ENCODE results near the gene NRXN3. TPM values are rescaled to one million over a fixed set of nuclear protein-coding genes. Genes with fewer than 3 reads are reported as not detected.

Gene NRXN3
- total and polyA plus RNA-seq, 11 donors = 0.19 to 2.2 (median 1.1) TPM

DNA sequence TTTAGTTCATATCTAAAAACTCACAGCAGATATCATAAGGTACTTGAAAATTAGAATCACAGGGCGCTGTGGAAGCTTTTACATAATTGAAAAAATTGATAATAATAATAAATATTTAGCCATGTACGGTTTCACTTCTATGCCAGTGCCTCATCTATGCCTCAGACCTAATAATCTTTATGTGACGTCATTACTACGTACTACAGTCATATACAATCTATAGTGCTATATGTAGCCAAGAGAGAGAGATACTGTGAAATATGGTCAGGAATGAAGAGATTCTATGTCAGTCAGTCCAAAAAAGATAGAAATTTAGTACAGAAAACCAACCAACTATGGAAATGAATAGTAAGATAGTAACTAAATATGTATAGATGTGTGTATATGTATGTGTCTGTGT is 1010.5 kb downstream of the NRXN3 start:
- Histone ChIP-seq H3K4me1 (no peaks in the 10 kb centered on the region), H3K9me3 (no peaks in the 10 kb centered on the region), H3K27me3 (no peaks in the 10 kb centered on the region), H3K4me3 (no peak overlapping the region), H3K27ac (no peak overlapping the region), H3K36me3 (no peaks in the 10 kb centered on the region)
- intact Hi-C loops (cut with DNase I) = no loop called here
- 83 to 91% (median 86%) methylated on average over 4 of the region's 4 CpGs for WGBS, 4 donors
- DNase-seq = no peak
- ATAC-seq = no peak
- no peak for TF ChIP-seq CTCF (IDR thresholded peaks at IDR 0.05)
- TF ChIP-seq POLR2A (IDR thresholded peaks at IDR 0.05) = no peak

DNA sequence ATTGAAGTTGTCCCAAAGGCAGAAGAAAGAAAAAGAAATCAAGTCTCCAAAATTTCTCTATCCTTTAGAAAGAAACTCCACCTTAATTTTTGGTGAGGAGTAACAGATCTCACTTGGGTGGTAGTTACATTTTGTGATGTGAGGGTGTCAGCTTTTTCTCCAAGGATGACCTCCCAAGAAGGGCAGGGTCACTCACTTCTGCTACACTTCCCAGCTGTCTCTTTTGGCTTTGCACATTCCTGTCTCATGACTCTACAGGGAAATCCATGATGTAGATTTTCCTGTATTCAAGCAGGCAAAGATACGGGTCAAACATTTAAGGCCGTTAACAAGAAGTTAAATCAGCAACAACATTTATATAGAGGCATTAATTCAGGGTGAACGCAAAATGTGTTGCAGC is 1016.4 kb downstream of the NRXN3 start:
- DNase-seq = no peak
- Histone ChIP-seq H3K9me3 (no peaks in the 10 kb centered on the region), H3K36me3 (no peaks in the 10 kb centered on the region), H3K4me3 (no peak overlapping the region), H3K27me3 (no peaks in the 10 kb centered on the region), H3K4me1 (no peaks in the 10 kb centered on the region), H3K27ac (no peak overlapping the region)
- ATAC-seq = no peak
- TF ChIP-seq POLR2A (IDR thresholded peaks at IDR 0.05) = no peak
- TF ChIP-seq CTCF (IDR thresholded peaks at IDR 0.05) = no peak
- intact Hi-C loops (cut with DNase I) = no loop called here
- 50 to 67% (median 58%) methylated on average over 3 of the region's 3 CpGs for WGBS, 4 donors

- H3K27me3 ChIP-seq = no peaks in the 10 kb centered on the region
- no peaks in the 10 kb centered on the region for H3K9me3 ChIP-seq
- WGBS, 4 donors = 70 to 74% (median 71%) methylated on average over 5 of the region's 5 CpGs
- no peaks in the 10 kb centered on the region for H3K4me1 ChIP-seq
- H3K36me3 ChIP-seq = no peaks in the 10 kb centered on the region
- DNase-seq (no peak), ATAC-seq (no peak)
- no peak overlapping the region for H3K4me3 ChIP-seq
- TF ChIP-seq POLR2A (IDR thresholded peaks at IDR 0.05) (no peak), CTCF (IDR thresholded peaks at IDR 0.05) (no peak)
- no peak overlapping the region for H3K27ac ChIP-seq
- intact Hi-C loops (cut with DNase I) = no loop called here
These were observed 1023.7 kb downstream of the NRXN3 start for GRCh38 chr14:79193689-79194477.

DNA sequence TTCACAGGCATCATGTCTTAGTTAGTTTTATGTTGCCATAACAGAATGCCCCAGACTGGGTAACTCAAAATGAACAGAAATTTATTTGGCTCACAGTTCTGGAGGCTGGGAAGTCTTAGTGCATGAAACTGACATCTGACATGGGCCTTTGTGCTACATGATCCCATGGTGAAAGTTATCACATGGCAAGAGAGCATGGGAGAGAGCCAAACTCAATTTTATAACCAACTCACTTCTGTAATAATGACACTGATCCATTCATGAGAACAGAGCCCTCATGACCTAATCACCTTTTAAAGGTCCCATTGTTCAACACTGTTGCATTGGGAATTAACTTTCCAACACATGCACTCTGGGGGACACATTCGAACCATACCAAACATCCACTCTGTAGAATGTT is 1026.0 kb downstream of the NRXN3 start:
- TF ChIP-seq CTCF (IDR thresholded peaks at IDR 0.05) (no peak), POLR2A (IDR thresholded peaks at IDR 0.05) (no peak)
- Histone ChIP-seq H3K27me3 (no peaks in the 10 kb centered on the region), H3K27ac (no peak overlapping the region), H3K36me3 (no peaks in the 10 kb centered on the region), H3K4me1 (no peaks in the 10 kb centered on the region), H3K9me3 (no peaks in the 10 kb centered on the region), H3K4me3 (no peak overlapping the region)
- no peak for ATAC-seq
- intact Hi-C loops (cut with DNase I) = no loop called here
- WGBS, 4 donors = 66 to 82% (median 79%) methylated on average over 1 of the region's 1 CpG
- DNase-seq = no peak

All from heart left ventricle (tissue), 16 donors.